Pons (tissue), 1 donor: Measurements from ENCODE around the gene PDGFC.
"Not testable (repeated sequence)": the region's sequence is repeated elsewhere in the genome, so short reads cannot be mapped to it uniquely, and the experiment has no call there.

Source experiments
- DNase-seq: peaks from one replicate; pipeline ENCODE4 v3.0.0-alpha.2; 2016; ENCODE audit warnings: low spot score

PDGFC gene

DNA sequence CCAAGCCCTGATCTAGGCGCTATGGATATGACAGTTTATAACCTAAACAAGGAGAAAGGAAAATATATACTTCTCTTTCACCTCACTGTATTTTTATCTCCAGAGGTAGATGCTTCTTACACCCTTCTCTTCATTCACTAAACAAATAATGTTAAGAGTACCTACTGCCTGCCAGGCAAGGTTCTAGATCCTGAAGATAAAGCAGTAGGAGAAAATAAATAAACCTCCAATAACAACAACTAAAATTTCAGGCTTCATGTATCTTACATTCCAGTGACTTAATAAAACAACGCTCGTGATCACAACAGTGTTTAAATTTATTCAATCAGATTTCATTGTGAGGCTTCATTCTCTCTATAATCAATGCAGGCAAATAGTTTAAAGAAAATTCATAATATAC lies 20.7 kb downstream of the PDGFC start:
- no peak for DNase-seq

- DNase-seq, result no peak
Measured at GRCh38 chr4:156950090-156950489, 21.5 kb downstream of the PDGFC start.

- DNase-seq, result no peak
Measured at GRCh38 chr4:156949373-156949814, 22.2 kb downstream of the PDGFC start.

- no peak for DNase-seq
Measured at GRCh38 chr4:156948738-156949137, 22.9 kb downstream of the PDGFC start.

GRCh38 chr4:156948133-156948532 lies 23.5 kb downstream of the PDGFC start:
- no peak for DNase-seq

GRCh38 chr4:156946516-156947424 lies 24.8 kb downstream of the PDGFC start:
- DNase-seq, result no peak

- DNase-seq, result no peak
Measured at GRCh38 chr4:156945532-156945931, 26.1 kb downstream of the PDGFC start.

- no peak for DNase-seq
Measured at GRCh38 chr4:156942991-156943390, 28.6 kb downstream of the PDGFC start.

DNA sequence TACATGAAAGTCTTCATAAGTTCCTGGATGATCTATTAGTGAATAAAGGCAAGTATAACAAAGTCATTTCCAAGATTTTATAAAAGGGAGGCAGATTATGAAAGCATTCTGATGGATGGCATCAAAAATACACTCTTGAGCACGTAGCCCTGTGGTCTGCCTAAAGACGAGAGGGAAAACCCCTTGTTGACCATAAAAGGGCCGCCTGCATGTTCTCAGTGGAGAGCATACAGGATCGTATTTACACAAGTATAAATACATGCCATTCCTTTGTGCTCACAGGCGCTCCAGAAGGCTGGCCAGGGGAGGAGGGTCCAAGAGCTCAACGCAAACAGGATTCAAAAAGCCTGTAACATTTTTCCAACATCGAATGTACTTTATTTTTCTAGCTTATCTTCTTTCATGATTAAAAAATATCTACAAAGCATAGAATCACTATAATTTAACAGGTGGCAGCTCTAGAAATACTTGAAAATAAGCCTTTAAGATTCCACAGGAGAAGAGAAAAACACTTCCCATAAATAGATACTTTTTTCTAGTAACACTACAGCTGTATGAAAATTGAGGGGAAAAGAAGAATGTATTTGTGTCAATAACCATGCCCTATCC lies 29.6 kb downstream of the PDGFC start:
- DNase-seq, result no peak

DNA sequence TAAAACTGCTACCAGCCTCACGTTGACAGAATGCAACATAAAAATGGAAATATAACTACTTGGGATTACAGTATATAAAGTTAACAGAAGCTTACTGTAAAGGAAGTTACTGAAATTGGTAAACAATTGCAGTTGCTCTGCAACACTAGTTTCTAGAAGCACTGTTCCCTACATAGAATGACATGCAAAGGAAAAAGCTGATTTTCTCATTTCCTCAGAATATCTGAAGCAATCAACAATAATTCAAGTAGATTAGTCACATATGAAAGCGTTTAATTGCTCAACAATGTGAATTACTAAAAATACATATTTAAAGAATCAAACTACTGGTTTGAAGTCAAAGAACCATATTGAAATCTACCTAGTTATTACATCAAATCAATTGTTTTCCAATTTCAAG lies 31.8 kb downstream of the PDGFC start:
- DNase-seq, result no peak

DNA sequence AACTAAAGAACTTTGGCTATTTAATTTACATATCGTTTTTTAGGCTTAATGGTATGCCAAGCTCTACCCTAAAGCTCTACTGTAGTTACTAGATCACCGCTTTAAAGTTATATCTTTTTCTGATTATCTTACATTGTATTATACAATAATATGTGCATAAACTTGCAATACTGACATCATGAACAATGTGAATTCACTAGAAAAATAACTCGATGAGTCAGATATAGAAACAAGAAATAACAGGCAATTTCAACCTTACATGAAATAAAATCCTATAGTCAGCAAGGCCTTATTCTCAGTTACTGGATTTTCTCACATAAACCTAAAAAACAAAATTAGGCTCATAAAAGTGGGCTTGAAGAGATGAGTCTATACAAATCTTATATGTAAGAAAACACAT lies 32.5 kb downstream of the PDGFC start:
- DNase-seq, result no peak

GRCh38 chr4:156934259-156934635 lies 37.4 kb downstream of the PDGFC start:
- no peak for DNase-seq

GRCh38 chr4:156933633-156934258 lies 37.9 kb downstream of the PDGFC start:
- DNase-seq, result no peak

GRCh38 chr4:156932360-156932759 lies 39.2 kb downstream of the PDGFC start:
- DNase-seq, result not testable (repeated sequence)

DNA sequence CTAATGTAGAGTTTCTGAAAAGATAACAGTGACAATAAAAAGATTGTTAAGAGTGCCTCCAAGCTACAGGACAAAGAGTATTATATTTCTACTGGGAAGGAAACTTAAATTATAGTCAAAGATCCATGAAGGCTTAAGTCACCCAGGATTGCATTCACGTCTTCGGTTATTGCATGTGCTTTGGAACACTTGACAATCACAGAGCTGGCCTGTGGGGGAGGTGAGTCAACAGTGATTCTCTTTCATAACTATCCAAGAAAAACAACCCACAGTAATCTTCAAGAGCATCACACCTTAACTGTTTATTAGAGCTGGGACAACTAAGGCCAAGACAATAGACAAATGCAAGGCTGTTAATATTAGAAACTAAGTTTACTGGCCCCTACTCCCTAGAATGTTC lies 40.3 kb downstream of the PDGFC start:
- DNase-seq, result no peak

GRCh38 chr4:156929386-156930105 lies 42.1 kb downstream of the PDGFC start:
- no peak for DNase-seq

DNA sequence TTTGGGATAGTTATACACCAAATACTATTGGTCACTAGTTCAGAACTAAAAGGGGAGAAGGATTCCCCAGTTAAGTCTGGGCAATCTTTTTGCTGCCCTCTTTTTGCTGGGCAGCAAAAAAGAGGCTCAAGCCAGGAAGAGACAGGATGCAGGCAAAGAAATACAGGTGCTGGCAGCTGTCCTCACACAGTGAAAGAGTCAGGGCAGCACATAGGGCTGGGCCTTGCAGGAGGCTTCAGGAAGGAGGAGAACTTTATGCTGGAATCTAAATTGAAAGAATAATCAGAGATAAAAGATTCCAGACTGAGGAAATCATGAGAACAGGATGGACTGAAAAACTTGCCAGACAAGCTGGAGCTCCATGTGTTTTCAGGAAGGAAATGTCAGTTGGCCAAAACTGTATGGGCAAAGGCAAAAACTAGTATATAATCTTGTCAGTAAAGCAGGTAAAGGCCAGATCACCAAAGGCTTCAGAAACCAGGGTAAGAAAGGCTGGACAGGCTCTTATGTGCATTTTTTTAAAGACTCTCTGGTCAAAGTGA lies 46.8 kb downstream of the PDGFC start:
- DNase-seq, result no peak

DNA sequence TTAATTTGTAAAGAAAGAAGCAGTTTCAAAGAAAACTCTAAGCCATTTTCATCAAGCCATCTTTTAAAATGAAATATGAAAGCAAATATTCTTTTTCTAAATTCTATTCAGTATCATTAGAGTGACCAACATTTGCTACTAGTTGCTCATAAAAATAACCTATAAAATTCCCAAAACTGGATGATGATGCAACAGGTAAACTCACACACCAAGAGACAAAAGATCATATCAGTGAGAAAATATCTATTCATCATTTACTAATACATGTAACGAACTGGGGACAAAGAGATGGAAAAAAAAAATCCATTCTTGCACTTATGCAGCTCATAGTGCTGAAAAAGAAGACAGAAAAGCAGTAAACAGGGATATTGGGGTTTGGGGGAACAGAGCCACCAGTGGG lies 48.1 kb downstream of the PDGFC start:
- DNase-seq, result no peak

- peak; percentile 51 for DNase-seq
Measured at GRCh38 chr4:156915221-156915620, 56.4 kb downstream of the PDGFC start.

GRCh38 chr4:156913234-156913633 lies 58.4 kb downstream of the PDGFC start:
- no peak for DNase-seq

GRCh38 chr4:156909010-156909409 lies 62.6 kb downstream of the PDGFC start:
- no peak for DNase-seq

GRCh38 chr4:156906325-156906724 lies 65.3 kb downstream of the PDGFC start:
- DNase-seq, result no peak
